ENCODE results near the gene MCF2L.
"Not testable (repeated sequence)": the region's sequence is repeated elsewhere in the genome, so short reads cannot be mapped to it uniquely, and the experiment has no call there.

The MCF2L gene

DNA sequence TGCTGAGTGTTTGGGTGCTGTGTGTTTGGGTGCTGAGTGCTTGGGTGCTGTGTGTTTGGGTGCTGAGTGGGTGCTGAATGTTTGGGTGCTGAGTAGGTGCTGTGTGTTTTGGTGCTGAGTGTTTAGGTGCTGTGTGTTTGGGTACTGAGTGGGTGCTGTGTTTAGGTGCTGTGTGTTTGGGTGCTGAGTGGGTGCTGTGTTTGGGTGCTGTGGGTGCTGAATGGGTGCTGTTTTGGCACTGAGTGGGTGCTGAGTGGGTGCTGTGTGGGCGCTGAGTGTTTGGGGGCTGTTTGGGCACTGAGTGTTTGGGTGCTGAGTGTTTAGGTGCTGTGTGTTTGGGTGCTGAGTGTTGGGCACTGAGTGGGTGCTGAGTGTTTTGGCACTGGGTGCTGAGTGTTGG is 88.1 kb downstream of the MCF2L start:
- no peak for DNase-seq

DNA sequence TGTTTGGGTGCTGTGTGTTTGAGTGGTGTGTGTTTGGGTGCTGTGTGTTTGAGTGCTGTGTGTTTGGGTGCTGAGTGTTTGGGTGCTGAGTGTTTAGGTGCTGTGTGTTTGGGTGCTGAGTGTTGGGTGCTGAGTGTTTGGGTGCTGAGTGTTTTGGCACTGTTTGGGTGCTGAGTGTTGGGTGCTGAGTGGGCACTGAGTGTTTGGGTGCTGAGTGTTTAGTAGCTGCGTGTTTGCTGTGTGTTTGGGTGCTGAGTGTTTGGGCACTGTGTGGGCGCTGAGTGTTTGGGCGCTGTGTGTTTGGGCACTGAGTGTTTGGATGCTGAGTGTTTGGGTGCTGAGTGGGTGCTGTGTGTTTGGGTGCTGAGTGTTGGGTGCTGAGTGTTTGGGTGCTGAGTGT is 88.5 kb downstream of the MCF2L start:
- DNase-seq: not testable (repeated sequence)

DNA sequence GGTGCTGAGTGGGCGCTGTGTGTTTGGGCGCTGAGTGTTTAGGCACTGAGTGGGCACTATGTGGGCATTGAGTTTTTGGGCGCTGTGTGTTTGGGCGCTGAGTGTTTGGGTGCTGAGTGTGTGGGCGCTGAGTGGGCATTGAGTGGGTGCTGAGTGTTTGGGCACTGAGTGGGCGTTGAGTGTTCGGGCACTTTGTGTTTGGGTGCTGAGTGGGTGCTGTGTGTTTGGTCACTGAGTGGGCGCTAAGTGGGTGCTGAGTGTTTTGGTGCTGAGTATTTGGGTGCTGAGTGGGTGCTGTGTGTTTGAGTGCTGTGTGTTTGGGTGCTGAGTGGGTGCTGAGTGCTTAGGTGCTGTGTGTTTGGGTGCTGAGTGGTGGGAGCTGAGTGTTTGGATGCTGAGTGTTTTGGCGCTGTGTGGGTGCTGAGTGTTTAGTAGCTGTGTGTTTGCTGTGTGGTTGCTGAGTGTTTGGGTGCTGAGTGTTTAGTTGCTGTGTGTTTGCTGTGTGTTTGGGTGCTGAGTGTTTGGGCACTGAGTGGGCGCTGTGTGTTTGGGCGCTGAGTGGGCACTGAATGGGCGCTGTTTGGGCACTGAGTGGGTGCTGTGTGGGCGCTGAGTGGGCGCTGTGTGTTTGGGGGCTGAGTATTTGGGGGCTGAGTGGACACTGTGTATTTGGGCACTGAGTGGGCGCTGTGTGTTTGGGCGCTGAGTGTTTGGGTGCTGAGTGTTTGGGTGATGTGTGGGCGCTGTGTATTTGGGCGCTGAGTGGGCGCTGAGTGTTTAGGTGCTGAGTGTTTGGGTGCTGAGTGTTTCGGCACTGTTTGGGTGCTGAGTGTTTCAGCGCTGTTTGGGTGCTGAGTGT is 89.3 kb downstream of the MCF2L start:
- no peak for DNase-seq

DNA sequence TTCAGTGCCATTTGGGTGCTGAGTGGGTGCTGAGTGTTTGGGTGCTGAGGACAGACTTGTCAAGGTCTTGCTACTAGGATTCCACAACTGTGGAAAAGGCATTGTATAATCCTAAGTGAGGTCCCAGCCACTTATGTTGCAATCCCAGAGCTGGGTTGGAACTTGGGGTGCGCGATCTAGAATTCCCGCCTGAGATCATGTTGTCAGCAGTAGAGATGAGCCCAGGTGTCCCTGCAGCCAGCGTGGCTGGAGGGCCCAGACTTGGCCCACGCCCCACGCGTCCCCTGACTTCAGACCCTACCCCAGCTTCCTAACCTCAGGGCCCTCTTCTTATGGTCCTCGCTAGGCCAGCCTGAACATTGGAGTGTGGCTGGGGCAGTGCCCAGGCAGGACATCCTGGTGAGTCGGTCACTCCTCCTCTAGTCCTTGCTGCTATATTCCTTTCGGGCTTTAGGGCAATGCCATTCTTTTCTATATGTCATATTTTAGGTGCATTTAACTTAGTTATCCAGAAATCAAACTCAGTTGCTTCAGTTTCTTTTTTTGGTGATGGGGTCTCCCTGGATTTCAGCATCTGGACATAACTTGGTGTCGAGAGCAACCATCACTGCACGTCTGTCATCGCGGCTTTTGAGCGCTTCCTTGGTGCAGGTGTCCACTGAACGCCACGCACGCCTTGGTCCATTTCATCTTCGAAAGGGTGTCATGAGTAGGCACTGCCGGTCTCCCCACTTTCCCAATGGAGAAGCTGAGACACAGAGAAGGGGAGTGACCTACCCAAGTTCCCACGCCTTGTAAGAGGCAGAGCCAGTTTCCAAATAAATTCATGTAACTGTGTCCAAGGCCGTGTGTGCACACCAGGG is 90.2 kb downstream of the MCF2L start:
- DNase-seq: no peak

DNA sequence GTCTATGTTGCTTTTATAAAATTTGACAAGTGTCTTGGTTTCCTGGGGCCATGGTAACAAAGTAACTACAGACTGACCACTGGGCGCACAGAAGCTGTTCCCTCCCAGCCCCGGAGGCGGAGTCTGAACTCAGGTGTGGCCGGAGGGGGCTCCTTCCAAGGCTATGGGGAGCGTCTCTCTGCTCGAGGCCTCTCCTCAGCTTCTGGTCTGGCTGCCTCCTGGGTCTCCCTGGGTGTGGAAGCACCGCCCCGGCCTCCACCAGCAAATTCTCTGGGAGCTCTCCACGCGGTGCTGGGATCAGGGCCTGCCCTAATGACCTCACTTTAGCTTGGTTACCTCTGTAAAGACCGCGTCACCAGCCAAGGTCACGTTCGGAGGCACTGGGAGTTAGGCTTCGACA is 90.9 kb downstream of the MCF2L start:
- no peak for DNase-seq

DNA sequence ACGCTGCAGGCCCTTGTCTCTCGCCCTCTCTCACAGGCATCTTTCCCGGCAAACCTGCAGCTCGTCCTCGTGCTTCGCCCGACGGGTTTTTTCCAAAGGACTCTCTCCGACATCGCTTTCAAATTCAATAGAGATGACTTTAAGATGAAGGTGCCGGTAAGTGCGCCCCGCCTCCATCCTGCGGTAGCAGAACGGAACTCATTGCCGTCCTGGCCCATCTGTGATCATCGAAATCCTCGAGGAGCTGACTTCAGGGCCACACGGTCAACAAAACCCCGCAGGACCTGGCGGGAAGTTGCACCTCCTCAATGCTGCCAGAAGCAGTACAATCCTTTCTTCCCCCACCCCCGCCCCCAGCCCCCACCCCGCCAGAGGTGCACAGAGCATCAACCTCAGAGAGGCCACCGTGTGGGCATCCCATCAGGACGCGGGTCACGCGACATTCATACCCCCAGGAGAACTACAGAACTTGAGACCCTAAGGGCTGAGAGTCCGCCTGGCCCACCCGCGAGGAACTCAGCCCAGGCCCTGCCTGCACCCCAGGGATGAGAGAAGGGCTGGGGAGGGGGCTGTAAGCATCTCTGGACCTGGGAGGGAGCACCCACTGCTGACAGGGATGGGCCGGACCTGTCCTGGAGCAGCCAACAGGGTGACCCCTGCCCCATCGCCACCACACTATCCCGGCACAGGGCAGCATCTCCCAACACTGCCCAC is 91.7 kb downstream of the MCF2L start:
- DNase-seq: no peak

DNA sequence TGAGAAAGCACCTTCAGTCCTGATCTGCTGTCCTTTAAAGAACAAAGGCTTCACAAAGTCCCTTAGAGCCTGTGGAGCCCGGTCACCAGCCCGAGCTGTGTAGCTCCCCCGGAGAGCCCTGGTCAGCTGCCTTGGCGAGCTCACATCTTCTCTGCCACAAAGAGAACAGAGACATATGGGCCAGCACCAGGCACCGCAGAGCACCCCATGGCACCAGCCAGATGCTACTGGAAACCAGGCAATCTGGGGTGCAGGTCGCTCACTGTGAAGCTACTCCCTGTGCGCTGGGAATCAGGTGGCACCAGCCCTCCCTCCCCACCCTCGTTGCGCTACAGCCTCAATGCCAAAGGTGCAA is 92.2 kb downstream of the MCF2L start:
- no peak for DNase-seq

DNA sequence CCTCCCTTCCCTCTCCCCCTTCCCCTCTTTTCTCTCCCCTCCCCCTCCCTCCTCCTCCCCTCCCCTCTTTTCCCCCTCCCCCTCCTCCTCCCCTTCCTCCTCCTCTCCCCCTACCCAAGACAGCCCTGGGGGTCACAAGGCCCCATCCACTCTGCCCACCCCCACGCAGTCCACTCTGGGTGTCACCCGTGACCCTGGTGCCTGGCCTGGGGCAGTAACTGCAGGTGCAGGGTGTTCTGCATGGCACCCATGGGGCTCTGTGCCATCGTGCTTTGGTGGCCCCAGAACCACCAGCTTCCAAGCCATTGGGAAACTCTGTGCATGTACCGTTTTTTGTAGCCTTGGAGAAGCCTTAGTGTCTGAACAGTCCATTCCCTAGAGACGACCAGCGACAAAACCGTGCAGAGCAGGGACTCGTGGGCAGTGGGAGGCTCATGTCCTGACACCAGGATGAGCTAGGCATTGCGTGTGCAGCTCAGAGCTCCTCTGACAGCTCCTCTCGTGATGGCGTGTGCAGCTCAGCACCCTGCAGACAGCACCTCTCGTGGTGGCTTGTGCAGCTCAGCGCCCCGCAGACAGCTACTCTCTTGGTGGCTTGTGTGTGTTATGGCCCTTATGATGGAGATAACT is 92.9 kb downstream of the MCF2L start:
- DNase-seq: no peak

DNA sequence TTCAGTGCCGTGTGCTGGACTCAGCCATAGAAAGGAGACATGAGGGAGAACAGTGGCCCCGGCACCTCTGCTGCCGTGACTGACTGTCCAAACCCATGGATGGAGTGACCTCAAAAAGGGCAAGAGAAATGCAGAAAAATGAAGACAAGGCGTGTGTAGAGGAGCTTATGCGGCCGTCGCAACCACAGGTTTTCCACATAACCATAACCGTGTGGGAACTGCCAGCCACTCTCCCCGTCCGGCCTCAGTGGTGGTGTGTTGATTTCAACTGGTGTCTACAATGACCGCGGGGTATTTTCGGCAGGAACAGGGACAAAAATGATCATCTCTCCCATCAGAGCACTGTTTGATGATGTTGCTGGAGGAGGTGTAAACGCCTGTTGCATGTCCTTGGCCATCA is 93.7 kb downstream of the MCF2L start:
- no peak for DNase-seq

DNA sequence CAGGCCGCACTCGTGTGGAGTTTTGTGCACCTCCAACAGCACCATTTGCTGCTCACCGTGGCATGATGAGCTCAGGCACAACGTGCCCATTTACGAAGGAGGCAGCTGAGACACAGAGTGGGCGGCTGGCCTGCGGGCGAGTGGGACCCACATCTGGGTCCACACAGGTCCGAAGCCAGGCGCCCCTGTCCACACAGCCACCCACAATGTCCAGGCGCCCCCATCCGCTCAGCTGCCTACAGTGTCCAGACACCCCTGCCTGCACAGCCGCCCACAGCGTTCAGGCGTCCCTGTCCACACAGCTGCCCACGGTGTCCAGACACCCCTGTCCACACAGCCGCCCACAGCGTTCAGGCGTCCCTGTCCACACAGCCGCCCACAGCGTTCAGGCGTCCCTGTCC is 94.1 kb downstream of the MCF2L start:
- DNase-seq: no peak

DNA sequence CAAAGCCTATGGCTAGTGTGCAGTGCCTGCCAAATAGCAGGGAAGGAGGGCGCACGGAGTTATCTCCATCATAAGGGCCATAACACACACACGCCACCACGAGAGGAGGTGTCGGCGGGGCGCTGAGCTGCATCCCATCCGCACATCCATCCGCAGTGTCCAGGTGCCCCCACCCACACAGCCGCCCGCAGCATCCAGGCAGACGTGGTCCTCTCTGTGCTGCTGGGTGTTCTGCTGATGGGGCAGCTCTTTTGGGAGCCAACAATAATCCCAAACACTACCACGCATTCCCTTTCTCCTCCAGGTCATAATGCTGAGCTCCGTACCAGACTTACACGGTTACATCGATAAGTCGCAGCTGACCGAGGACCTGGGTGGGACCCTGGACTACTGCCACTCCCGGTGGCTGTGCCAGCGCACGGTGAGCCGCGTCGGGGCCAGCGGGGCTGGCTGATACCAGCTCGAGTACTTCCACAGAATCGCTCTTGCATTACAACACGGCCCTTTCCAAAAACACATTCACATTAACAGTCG is 95.1 kb downstream of the MCF2L start:
- no peak for DNase-seq

DNA sequence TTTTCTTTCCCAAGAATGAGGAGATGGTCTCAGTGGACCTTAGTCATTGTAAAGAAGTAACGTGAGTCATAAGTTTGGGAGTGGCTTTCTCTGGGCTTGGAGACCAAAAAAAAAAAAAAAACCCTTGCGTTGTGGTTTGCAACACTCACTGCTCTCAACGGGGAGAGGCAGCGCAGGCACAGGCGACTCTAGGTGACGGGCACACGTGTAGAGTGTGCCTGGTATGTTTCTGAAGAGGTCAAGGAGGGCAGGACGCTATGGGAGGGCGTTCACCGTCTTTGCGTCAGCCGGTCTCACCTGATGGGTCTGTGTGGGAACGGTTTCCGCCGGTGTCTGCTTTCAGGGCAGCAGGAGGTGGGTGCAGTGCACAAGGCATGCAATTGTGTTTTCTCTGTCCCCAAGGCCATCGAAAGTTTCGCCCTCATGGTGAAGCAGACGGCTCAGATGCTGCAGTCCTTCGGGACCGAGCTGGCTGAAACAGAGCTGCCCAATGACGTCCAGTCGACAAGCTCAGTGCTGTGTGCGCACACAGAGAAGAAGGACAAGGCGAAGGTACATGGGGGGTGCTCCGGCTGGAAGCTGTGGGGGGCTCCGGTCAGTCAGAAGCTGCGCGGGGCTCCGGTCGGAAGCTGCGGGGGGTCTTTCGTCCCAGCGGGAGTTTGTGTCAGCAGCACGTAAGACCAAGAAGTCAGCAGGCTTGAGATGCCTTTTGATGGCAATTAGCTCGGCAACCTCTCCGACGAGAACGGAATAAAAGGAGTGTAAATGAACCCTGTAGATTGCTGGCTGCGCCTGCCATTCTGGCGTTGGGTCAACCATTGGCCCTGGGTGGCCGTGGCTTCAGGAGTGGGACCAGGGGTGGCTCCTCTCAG is 95.8 kb downstream of the MCF2L start:
- DNase-seq: no peak

DNA sequence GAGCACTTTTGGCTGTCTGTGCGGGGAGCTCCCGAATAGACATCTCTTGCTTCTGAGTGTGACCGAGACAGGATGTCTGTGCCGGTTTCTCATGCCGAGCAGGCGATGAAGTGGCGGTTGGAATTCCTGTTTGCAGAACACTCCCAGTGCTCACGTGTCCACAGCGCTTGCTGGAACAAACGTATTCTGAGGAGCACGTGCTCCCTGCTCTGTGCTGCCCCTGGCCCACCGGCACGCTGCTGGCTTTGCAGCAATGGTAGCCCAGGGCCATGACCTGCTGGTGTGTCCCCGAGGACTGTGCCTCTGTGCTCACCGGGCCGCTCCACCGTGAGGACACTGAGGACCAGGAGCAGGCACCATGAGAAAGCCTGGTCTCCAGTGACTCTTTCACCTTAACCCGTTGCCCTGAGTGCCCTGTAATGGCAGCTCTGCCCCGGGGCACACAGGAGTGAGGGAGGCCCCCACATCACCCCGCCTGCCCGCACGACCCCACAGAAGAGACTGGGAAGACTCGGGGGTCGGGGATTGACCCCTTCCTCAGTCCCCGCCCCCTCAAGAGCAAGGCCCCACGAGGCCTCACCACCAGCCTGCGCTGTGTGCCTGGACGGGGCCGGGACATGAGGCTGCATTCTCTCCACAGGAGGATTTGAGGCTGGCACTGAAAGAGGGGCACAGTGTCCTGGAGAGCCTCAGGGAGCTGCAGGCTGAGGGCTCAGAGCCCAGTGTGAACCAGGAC is 96.6 kb downstream of the MCF2L start:
- DNase-seq: no peak

DNA sequence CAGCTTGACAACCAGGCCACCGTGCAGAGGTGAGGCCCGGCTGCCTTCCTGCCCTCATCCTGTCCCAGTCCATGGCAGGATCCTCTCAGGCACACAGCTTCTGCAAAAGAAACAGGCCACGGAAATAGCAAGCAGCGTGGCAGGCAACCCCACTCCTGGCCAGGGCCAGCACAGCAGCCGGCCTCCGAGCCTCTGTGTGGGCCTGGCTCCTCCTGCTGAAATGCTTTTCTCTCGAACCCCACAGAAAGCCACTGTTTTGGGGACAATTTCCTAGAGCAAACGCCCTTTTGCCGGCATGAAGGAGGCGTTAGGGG is 97.1 kb downstream of the MCF2L start:
- no peak for DNase-seq

DNA sequence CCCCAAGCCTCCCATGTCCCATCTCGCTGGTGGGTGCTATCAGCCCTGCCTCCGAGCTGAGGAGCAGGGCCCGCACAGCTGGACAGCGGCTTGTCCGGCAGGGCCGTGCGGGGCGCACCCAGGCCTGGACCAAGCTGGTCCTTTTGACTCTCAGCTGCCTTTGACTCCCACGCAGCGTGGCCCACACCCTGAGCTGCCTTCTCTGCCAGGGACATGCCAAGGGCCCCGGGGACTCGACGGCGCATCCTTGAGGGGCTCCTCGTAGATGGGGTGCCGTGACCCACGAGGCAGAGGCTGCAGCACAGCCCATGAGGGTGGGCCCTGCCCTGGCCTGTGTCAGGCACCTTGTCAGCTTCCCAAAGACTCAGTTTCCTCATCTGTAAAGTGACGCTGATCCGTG is 97.7 kb downstream of the MCF2L start:
- DNase-seq: no peak

DNA sequence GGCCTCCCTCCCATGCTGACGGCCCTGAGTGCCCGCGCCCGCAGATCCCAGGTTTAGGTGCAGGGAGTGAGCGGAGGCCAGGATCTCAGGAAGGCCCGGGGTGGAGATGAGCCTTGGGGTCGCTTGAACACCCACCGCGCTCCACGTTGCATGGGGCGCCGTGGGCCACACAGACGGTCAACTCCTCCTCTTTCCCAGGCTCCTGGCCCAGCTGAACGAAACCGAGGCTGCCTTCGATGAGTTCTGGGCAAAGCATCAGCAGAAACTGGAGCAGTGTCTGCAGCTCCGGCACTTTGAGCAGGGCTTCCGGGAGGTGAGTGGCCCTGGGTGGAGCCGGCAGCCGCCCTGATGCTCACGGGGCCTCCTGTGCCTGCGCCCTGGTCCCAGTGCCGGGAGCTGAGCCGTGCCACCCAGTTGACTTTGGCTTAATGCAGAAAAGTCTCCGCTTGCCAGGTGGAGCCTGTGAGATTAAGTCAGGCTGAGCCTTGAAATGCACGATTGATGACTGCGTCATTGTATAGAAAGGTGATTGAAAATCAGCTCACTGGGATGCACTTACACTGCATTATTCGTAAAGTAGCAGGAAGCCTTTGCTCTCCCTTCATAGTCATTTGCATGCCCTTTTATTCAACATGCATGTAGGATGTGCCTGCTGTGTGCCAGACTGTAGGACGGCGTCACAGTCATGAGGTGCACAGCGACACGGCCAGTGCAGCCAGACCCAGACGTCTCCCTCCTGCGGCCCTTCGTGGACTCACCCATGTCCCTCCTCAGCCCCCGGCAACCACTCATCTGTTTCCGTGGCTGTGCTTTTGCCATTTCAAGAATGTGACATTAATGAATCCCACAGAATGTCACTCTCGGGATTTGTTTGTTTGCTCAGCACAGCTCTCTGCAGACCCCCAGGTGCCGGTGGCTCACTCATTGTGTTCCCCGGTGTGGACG is 101.1 kb downstream of the MCF2L start:
- DNase-seq: no peak

DNA sequence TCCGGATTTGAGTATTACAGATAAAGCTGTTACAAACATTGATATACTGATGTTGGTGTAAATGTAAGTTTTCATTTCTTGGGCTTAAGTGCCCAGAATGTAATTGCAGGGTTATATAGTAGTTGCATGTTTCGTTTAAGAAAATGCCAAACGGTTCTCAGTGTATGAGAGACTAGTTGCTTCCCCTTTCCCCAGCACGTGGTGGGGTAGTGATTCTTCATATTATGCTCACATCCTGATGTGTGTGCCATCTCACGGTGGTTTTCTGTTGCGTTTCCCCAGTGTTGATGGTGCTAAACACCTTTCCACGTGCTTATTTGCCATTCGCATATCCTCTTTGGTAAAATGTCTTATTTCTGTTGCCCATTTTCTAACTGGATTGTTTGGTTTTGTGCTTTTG is 101.8 kb downstream of the MCF2L start:
- DNase-seq: no peak

DNA sequence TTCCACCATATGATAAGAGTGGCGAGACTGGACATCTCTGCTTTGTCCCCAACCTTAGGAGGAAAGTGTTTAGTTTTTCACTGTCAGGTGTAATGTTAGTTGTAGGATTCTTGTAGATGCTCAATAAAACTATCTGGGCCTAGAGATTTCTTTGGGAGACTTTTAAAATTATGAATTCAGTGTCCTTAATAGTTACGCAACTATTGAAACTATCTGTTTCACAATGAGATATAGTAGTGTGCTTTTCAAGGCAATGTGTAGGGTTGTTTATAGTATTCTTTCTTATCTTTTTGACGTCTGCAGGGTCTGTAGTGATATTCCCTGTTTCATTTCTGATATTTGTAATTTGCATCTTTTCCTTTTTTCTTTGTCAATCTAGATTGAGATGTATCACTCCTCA is 103.4 kb downstream of the MCF2L start:
- DNase-seq: no peak

DNA sequence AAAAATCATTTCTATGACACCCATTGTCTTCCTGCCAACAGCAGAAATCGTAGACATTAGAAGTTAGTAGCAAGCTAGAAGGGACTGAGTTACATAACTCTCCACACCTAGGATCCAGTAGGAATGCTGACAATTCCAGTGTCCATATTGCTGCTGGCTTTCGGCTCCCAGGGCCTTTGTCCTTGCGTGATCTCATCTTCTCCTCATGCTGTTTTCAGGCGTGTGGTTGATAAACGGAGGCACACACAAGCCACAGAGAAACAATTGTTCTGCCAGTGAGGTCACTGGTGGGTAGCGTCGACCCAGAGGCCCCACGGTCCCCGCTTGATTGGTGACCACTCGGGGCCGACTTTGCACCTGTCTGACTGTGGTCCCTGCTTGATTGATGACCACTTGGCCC is 104.9 kb downstream of the MCF2L start:
- no peak for DNase-seq

DNA sequence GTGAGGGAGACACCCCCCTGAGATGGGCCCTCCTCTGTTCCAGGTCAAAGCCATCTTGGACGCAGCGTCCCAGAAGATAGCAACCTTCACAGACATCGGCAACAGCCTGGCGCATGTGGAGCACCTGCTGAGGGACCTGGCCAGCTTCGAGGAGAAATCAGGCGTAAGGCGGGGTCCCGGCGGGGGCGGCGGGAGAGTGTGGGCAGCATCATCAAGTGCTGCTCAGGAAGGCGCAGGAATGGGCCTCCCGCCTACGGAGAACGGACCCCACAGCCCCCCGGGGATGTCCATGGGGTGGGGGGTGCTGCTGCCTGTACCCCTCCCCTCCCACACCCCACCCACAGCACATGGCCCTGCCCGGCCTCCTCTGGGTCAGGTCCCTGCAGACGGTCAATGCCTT is 105.4 kb downstream of the MCF2L start:
- no peak for DNase-seq
